ENCODE data around the gene ZNF37A. TPM values are rescaled to one million over a fixed set of nuclear protein-coding genes. Genes with fewer than 3 reads are reported as not detected.

ZNF37A gene
- total RNA-seq, 1 experiment from 2014 or later = 8.6 TPM

- no peaks in the 10 kb centered on the region for H3K4me1 Mint-ChIP-seq (ENCODE audit: low read depth, unreplicated experiment)
- intact Hi-C loops (cut with micrococcal nuclease; ENCODE audit: unreplicated experiment) = no loop called here
- CTCF ChIA-PET = no interaction called here
- TF ChIP-seq CTCF (IDR thresholded peaks at IDR 0.05; ENCODE audit: unreplicated experiment) = no peak
- no TSS peak for BruUV-seq (replicated peaks)
- H3K4me3 Mint-ChIP-seq (ENCODE audit: low read depth, unreplicated experiment) = no peak overlapping the region
- H3K27ac Mint-ChIP-seq (ENCODE audit: unreplicated experiment) = no peak overlapping the region
- no peaks in the 10 kb centered on the region for H3K36me3 Mint-ChIP-seq (ENCODE audit: insufficient read depth, unreplicated experiment)
- DNase-seq = no peak
- no peaks in the 10 kb centered on the region for H3K27me3 Mint-ChIP-seq (ENCODE audit: unreplicated experiment)
- H3K9me3 Mint-ChIP-seq (ENCODE audit: low read depth, unreplicated experiment) = peaks cover 20% of the 10 kb centered on the region
Observed at GRCh38 chr10:38156416-38157269, 62.5 kb downstream of the ZNF37A start.

- no peaks in the 10 kb centered on the region for H3K36me3 Mint-ChIP-seq (ENCODE audit: insufficient read depth, unreplicated experiment)
- BruUV-seq (replicated peaks) = no TSS peak
Observed at GRCh38 chr10:38157270-38157685, 63.1 kb downstream of the ZNF37A start.

GRCh38 chr10:38159004-38159403 lies 64.9 kb downstream of the ZNF37A start:
- CTCF ChIA-PET = no interaction called here
- TF ChIP-seq CTCF (IDR thresholded peaks at IDR 0.05; ENCODE audit: unreplicated experiment) = no peak
- no peak for DNase-seq
- Mint-ChIP-seq H3K4me1 (ENCODE audit: low read depth, unreplicated experiment) (no peaks in the 10 kb centered on the region), H3K27ac (ENCODE audit: unreplicated experiment) (no peak overlapping the region), H3K4me3 (ENCODE audit: low read depth, unreplicated experiment) (no peak overlapping the region), H3K9me3 (ENCODE audit: low read depth, unreplicated experiment) (peaks cover 23% of the 10 kb centered on the region), H3K27me3 (ENCODE audit: unreplicated experiment) (no peaks in the 10 kb centered on the region), H3K36me3 (ENCODE audit: insufficient read depth, unreplicated experiment) (no peaks in the 10 kb centered on the region)
- no TSS peak for BruUV-seq (replicated peaks)
- intact Hi-C loops (cut with micrococcal nuclease; ENCODE audit: unreplicated experiment) = no loop called here

More at GRCh38 chr10:38157270-38157685, 63.1 kb downstream of the ZNF37A start:
- no peak overlapping the region for H3K4me3 Mint-ChIP-seq (ENCODE audit: low read depth, unreplicated experiment)
- peaks cover 20% of the 10 kb centered on the region for H3K9me3 Mint-ChIP-seq (ENCODE audit: low read depth, unreplicated experiment)
- CTCF ChIA-PET = no interaction called here
- TF ChIP-seq CTCF (IDR thresholded peaks at IDR 0.05; ENCODE audit: unreplicated experiment) = no peak
- H3K27me3 Mint-ChIP-seq (ENCODE audit: unreplicated experiment) = no peaks in the 10 kb centered on the region
- intact Hi-C loops (cut with micrococcal nuclease; ENCODE audit: unreplicated experiment) = no loop called here
- H3K27ac Mint-ChIP-seq (ENCODE audit: unreplicated experiment) = no peak overlapping the region
- DNase-seq = no peak
- H3K4me1 Mint-ChIP-seq (ENCODE audit: low read depth, unreplicated experiment) = no peaks in the 10 kb centered on the region

GRCh38 chr10:38163617-38164016 lies 69.5 kb downstream of the ZNF37A start:
- no TSS peak for BruUV-seq (replicated peaks)
- DNase-seq = no peak
- no peak for TF ChIP-seq CTCF (IDR thresholded peaks at IDR 0.05; ENCODE audit: unreplicated experiment)
- no peaks in the 10 kb centered on the region for H3K36me3 Mint-ChIP-seq (ENCODE audit: insufficient read depth, unreplicated experiment)
- H3K9me3 Mint-ChIP-seq (ENCODE audit: low read depth, unreplicated experiment) = peaks cover 16% of the 10 kb centered on the region
- no peaks in the 10 kb centered on the region for H3K4me1 Mint-ChIP-seq (ENCODE audit: low read depth, unreplicated experiment)
- no peak overlapping the region for H3K4me3 Mint-ChIP-seq (ENCODE audit: low read depth, unreplicated experiment)
- CTCF ChIA-PET = no interaction called here
- H3K27me3 Mint-ChIP-seq (ENCODE audit: unreplicated experiment) = no peaks in the 10 kb centered on the region
- intact Hi-C loops (cut with micrococcal nuclease; ENCODE audit: unreplicated experiment) = no loop called here
- H3K27ac Mint-ChIP-seq (ENCODE audit: unreplicated experiment) = no peak overlapping the region

All from Calu3 (cell line).